Left renal pelvis (tissue), 4 donors: Measurements from ENCODE around the gene GPR12. TPM values are rescaled to one million over a fixed set of nuclear protein-coding genes. Genes with fewer than 3 reads are reported as not detected.
A peak's percentile ranks its signal among the peaks of the same experiment; 100 is the strongest.
"Not testable (repeated sequence)": the region's sequence is repeated elsewhere in the genome, so short reads cannot be mapped to it uniquely, and the experiment has no call there.

Source experiments
- DNase-seq, 4 donors: peaks; one replicate each; pipeline ENCODE4 v3.0.0-alpha.2; 2013; ENCODE audit warnings: low read depth in 4 of 4, low spot score in 3 of 4
- polyA plus RNA-seq, 4 donors: library from polyadenylated mRNA; unstranded; fragments of 120-200 nt; gene quantifications; one replicate each; pipeline ENCODE4 v1.2.1, GENCODE V29; 2013; ENCODE audit not compliant: insufficient read length in 4 of 4

GPR12 gene
- polyA plus RNA-seq, 4 donors = 0.11 TPM; not detected in 3

- DNase-seq = no peak
These were observed 11.3 kb downstream of the GPR12 start for GRCh38 chr13:26749285-26749684.

DNA sequence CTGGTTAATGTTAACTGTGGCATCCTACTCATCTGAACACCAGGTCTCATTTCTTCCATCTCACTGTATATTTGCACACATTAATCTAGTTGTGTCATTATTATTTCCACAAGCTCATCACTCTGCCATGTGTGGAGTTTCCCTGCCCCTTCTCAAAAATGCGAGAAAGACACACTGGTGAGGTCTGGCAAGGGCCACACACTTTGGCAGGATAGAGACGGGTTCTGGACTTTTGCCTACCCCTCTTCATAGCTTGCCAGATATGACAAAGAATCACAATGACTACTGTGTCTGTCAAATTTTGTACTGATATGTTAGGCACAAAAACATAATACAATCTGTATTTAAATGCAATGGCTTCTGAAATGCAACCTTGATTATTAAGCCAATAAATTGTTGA is 12.9 kb downstream of the GPR12 start:
- no peak for DNase-seq

- no peak for DNase-seq
These were observed 16.6 kb downstream of the GPR12 start for GRCh38 chr13:26743971-26744370.

DNA sequence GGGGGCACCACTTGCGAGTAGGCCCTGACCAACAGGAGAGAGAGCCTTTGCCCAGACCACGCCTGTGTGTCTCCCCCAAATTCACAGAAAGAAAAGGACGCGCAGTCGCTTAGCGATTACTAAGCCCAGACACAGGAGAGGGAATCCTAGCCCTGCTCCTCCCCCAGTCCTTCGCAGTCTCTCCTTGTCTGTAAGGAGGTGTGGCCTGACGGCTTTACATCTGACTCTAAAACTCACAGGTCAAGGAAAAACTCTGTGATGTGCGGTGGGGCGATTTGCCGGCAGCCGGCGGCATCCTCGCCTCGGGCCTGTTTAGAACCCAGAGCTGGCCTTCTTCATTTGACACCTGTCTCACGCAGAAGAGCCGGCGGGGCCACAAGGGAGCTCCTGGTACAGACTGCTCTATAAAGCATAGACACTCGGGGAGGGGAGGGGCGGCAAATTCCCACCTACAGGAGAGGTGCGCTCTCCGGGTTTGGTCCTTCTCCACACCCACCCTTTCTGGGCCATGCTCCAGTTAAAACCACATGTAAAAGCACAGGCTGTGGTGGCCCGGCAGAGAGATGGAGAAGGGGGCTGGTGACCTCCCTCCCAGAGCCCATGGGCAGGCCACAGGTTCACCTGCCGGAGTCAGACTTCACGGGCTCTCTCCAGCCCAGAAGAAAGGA is 17.8 kb downstream of the GPR12 start:
- DNase-seq = no peak

GRCh38 chr13:26735677-26736076 is 24.9 kb downstream of the GPR12 start:
- no peak for DNase-seq

DNA sequence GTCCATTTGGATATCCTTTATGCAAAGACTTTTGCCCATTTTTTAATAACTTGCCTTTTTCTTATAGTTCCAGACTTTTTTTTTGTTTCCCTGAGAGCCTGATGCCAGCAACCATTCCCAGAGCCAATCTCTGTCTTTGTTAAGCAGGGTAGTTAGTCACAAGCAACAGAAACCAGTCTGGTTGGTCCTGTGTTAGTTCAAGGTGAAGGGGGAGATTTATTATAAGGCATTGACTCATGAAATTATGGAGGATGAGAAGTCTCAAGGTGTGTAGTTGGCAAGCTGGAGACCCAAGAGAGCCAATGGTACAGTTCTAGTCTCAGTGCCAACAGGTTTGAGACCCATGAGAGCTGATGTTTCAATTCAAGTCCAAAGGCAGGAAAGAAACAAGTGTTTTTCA is 33.0 kb downstream of the GPR12 start:
- DNase-seq = no peak

- DNase-seq = no peak
These were observed 33.5 kb downstream of the GPR12 start for GRCh38 chr13:26727122-26727521.

DNA sequence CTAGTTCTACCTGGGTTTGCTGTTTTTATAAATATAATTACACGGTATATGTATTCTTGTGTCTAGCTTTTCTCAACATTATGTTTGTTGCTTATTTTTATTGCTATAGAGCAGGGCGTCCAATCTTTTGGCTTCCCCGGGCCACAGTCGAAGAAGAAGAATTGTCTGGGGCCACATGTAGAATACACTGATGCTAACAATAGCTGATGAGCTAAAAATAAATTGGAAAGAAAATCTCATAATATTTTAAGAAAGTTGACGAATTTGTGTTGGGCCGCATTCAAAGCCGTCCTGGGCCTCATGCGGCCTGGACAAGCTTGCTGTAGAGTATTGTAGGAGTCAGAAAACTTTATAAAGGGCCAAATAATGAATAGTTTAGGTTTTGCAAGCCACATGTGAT is 33.9 kb downstream of the GPR12 start:
- DNase-seq = no peak

- DNase-seq = not testable (repeated sequence)
These were observed 37.0 kb downstream of the GPR12 start for GRCh38 chr13:26723620-26724019.

GRCh38 chr13:26722321-26722720 is 38.3 kb downstream of the GPR12 start:
- no peak for DNase-seq

- DNase-seq = no peak
These were observed 39.1 kb downstream of the GPR12 start for GRCh38 chr13:26721251-26722121.

GRCh38 chr13:26719356-26719945 is 41.1 kb downstream of the GPR12 start:
- no peak for DNase-seq

- no peak for DNase-seq
These were observed 41.7 kb downstream of the GPR12 start for GRCh38 chr13:26718872-26719271.

DNA sequence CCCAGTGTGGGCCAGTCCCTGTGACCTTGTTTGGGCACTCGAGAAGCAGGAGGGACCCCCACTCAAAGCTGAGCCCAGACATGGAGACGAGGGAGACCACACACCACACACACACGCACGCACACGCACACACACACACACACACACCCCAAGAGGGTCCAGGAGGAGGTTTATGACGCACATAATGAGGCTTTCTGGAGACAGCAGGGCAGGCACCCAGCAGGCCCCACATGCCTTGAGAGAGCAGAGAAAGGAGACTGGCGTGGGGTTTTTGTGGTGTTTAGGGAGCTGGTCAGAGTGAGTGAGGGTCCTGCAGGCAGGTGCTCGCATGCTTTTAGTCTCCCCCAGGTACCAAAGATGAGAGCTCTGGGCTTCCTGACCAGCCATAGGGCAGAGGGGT is 42.4 kb downstream of the GPR12 start:
- DNase-seq = no peak

- no peak for DNase-seq
These were observed 43.6 kb downstream of the GPR12 start for GRCh38 chr13:26716984-26717383.

GRCh38 chr13:26713341-26713740 is 47.2 kb downstream of the GPR12 start:
- no peak for DNase-seq

GRCh38 chr13:26711211-26711610 is 49.4 kb downstream of the GPR12 start:
- no peak for DNase-seq

- DNase-seq = no peak
These were observed 50.4 kb downstream of the GPR12 start for GRCh38 chr13:26710166-26710565.

GRCh38 chr13:26709461-26709860 is 51.1 kb downstream of the GPR12 start:
- DNase-seq = no peak

DNA sequence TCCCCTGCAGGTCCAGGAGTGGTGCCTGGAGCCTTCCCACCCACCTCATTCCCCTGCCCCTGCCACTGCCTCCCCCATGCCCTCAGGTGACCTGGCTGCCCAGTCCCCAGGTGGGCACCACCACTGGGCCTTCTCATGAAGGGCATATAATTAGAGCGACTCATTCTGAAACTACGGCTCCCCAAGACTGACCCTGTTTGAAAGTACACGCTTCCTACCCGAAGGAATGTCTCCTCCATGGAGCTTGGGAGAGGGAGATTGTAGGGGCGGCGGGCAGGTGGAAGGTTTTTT is 52.6 kb downstream of the GPR12 start:
- no peak for DNase-seq

DNA sequence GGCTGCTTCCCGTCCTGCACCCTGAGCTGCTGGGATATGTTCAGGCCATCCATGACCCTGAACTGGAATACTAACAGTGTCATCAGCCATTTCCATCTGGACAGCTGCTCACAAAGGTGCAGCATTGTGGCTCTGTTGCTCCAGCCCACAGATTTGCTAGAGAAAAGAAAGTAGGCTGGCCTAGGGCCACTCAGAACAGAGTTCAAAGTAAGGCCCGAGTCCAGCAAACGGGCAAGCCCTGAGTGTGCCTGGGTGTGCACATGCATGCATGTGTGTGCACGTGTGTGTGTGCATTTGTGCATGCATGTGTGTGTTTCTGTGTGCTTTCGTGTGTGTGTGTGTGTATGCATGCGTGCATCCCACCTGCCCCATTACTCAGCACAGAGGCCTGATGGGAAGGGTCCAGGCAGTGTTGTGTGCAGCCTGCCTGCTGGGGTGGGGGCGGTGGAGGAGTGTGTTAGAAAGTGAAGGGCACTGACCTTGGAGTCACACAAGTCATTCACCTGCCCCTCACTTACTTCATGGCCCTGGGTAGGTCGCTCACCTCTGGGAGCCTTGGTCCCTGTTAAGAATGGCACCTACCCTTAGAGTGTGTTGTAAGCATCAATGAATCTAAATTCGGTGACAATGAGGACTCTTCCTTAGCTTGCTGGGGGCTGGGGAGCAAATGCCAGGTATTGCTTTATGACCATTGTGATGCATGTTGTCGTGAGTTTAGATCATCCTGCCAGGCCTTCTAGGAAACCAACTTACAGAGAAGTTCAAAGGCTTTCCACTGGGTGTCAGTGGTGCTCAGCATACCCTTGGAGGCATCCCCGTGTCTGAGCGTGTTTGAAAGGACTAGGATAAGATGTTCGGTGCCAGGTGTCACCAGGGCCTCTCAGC is 53.2 kb downstream of the GPR12 start:
- peak in 2 of 4 donors; percentile 16 to 29 for DNase-seq
